Uterus (tissue), 2 donors: ENCODE data around the gene TMEM39A.

ENCODE experiments used
- POLR2A ChIP-seq, 2 donors: fragments of 450-650 bp; IDR thresholded peaks; one replicate each; pipeline ENCODE4 v1.6.1; 2016; ENCODE audit warnings: antibody characterized with exemption in 2 of 2, mild to moderate bottlenecking in 1 of 2, moderate library complexity in 1 of 2
- TF ChIP-seq, protein P1 (sequence below), 4 experiments: fragments of 200-600 bp in 2 of 4; fragments of 450-650 bp in 2 of 4; sonication (generic) in 2 of 4; IDR thresholded peaks; one replicate each; pipeline ENCODE4 v1.5.1; 2016 to 2019; ENCODE audit warnings: antibody characterized with exemption in 4 of 4, mild to moderate bottlenecking in 2 of 4, moderate library complexity in 1 of 4

DNA sequence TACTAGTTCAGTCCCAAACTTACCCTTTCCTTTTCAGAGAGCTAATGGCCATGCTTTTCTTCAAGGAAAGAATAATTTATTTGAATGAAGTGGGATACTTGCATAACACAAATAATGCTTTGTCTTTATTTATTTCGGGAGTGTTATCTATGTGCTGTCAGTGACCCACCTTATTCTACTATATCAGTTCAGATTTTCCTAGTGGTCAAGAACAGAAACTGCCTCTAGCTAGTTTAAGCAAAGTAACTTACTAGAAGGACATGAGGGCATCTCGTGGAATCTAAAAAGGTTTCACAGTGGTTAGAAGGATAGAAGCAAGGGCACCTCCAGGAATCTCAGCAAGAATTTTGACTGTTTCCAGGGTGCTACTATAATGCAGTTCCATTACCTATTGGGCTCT, 31.2 kb upstream of the TMEM39A start:
- TF ChIP-seq, protein P1, sequence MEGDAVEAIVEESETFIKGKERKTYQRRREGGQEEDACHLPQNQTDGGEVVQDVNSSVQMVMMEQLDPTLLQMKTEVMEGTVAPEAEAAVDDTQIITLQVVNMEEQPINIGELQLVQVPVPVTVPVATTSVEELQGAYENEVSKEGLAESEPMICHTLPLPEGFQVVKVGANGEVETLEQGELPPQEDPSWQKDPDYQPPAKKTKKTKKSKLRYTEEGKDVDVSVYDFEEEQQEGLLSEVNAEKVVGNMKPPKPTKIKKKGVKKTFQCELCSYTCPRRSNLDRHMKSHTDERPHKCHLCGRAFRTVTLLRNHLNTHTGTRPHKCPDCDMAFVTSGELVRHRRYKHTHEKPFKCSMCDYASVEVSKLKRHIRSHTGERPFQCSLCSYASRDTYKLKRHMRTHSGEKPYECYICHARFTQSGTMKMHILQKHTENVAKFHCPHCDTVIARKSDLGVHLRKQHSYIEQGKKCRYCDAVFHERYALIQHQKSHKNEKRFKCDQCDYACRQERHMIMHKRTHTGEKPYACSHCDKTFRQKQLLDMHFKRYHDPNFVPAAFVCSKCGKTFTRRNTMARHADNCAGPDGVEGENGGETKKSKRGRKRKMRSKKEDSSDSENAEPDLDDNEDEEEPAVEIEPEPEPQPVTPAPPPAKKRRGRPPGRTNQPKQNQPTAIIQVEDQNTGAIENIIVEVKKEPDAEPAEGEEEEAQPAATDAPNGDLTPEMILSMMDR (IDR thresholded peaks at IDR 0.05) = no peak
- no peak for TF ChIP-seq POLR2A (IDR thresholded peaks at IDR 0.05)
